ENCODE data around the gene GDI2. TPM values are rescaled to one million over a fixed set of nuclear protein-coding genes. Genes with fewer than 3 reads are reported as not detected.
"Not testable (repeated sequence)": the region's sequence is repeated elsewhere in the genome, so short reads cannot be mapped to it uniquely, and the experiment has no call there.

The GDI2 gene
- total RNA-seq, 4 donors from 2014 or later, result 219 to 281 (median 241) TPM

DNA sequence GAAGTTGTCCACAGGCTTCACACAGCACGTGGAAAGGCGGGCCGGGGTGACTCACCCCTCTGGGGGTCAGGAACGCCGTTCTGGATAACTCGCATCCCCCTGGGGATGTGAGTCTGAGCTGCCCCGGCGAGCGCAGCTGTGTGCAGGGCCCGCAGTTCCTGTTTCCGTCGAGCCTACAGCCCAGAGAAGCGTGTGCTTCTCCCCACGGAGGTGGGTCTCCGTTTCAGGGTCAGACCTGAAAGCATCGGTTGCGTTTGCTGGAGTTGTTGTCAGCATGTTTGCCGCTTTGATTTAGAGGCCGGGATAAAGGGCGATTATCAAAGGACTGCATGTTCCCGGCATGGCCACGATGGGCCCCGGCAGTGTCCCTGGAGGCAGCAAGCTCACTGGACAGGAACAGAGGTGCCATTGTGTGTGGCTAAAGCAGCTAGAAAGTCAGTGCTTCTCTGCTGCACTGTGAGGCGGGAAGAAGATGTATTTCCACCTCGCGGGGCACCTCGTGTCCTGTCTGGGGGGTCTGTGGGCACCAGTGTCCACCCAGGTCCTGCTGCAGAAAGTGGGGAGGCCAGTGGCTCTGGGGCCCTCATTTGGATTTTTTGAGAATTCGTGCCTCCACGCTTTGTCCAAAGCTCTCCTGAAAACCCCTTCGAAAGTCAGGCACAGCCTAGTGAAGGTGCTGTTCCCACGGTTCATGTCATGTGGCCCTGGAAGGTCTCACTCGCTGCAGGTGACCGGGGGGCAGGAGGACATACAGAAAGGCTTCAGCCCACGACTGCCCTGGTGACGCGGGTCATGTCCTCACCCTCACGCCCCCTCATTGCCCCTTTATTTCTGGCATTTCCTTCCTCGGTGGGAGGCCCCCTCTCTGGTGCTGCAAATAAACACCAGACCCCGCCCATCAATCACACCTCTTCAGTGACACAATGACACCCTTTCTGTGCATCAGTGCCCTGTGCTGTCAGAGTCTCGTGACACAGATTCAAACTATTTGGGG is 27.4 kb upstream of the GDI2 start:
- no peak for DNase-seq (ENCODE audit: low spot score in 2 of 2)
- intact Hi-C loops (cut with DNase I; ENCODE audit: low total_unique reads), result no loop called here
- TF ChIP-seq POLR2A (IDR thresholded peaks at IDR 0.05), result no peak
- TF ChIP-seq, protein P1, sequence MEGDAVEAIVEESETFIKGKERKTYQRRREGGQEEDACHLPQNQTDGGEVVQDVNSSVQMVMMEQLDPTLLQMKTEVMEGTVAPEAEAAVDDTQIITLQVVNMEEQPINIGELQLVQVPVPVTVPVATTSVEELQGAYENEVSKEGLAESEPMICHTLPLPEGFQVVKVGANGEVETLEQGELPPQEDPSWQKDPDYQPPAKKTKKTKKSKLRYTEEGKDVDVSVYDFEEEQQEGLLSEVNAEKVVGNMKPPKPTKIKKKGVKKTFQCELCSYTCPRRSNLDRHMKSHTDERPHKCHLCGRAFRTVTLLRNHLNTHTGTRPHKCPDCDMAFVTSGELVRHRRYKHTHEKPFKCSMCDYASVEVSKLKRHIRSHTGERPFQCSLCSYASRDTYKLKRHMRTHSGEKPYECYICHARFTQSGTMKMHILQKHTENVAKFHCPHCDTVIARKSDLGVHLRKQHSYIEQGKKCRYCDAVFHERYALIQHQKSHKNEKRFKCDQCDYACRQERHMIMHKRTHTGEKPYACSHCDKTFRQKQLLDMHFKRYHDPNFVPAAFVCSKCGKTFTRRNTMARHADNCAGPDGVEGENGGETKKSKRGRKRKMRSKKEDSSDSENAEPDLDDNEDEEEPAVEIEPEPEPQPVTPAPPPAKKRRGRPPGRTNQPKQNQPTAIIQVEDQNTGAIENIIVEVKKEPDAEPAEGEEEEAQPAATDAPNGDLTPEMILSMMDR (IDR thresholded peaks at IDR 0.05), result no peak
- WGBS, 2 donors, result 56 to 57% methylated on average over 35 to 40 of the region's 40 CpGs
- no peak overlapping the region for H3K4me3 ChIP-seq (ENCODE audit: low read depth, poor library complexity, severe bottlenecking)

DNA sequence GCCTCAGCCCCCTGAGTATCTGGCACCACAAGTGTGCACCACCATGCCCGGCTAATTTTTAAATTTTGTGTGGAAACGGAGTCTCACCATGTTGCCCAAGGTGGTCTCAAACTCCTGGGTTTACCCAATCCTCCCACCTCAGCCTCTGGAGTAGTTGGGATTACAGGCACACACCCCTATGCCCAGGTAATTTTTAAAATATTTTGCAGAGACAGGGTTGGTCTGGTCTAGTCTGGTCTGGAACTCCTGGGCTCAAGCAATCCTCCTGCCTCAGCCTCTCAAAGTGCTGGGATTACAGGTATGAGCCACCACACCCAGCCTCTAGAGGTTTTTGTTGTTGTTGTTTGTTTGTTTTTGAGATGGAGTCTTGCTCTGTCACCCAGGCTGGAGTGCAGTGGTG is 22.9 kb upstream of the GDI2 start:
- 91 to 100% methylated on average over 2 of the region's 2 CpGs for WGBS, 2 donors
- intact Hi-C loops (cut with DNase I; ENCODE audit: low total_unique reads), result not testable (repeated sequence)

DNA sequence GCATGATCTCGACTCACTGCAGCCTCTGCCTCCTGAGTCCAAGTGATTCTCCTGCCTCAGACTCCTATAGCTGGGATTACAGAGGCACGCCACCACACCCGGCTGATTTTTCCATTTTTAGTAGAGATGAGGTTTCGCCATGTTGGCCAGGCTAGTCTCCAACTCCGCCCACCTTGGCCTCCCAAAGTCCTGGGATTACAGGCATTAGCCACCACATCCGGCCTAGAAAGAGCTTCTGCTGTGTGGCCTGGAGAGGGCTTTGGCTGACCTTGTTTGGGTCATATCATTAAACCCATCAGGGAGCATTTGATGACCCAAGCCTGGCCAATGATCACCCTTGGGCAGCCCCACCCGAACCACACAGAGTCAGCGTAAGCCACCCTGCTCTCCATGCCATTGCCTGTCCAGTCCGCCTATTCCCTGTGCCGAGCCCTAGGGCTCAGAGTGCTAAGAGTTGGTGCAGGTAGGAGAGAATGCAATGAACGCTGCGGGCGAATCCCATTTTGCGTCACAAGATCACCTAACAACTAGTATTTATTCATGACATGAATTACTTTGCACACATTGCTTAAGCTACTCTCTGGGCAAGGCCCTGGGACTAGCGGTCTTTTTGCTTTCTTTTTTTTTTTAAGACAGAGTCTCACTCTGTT is 22.3 kb upstream of the GDI2 start:
- WGBS, 2 donors, result 93 to 95% methylated on average over 15 of the region's 15 CpGs
- no peak for DNase-seq (ENCODE audit: low spot score in 2 of 2)
- intact Hi-C loops (cut with DNase I; ENCODE audit: low total_unique reads), result no loop called here
- H3K4me3 ChIP-seq (ENCODE audit: low read depth, poor library complexity, severe bottlenecking), result no peak overlapping the region
- no peak for TF ChIP-seq POLR2A (IDR thresholded peaks at IDR 0.05)
- TF ChIP-seq, protein P1 (IDR thresholded peaks at IDR 0.05), result no peak

More for the DNA sequence above, 22.9 kb upstream of the GDI2 start:
- not testable (repeated sequence) for H3K4me3 ChIP-seq (ENCODE audit: low read depth, poor library complexity, severe bottlenecking); DNase-seq (ENCODE audit: low spot score in 2 of 2)

DNA sequence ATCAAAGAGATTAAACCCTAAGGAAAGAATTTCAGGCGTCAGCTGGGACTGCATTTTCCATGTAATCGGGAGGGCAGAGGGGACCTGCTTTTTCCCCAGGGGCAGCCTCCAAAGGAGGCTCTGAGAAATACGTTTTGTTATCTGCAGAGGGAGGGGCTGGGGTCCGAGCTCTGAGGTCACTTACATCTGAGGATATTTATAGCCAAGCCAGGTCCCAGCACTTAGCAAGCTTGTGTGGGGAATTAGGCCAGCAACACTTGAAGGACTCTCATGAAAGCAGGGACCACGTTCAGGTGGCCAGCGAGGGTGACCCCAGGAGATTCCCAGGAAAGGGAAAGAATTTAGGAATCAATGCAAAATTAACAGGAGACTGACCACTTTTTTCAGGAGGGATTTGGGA is 20.6 kb upstream of the GDI2 start:
- intact Hi-C loops (cut with DNase I; ENCODE audit: low total_unique reads), result no loop called here

DNA sequence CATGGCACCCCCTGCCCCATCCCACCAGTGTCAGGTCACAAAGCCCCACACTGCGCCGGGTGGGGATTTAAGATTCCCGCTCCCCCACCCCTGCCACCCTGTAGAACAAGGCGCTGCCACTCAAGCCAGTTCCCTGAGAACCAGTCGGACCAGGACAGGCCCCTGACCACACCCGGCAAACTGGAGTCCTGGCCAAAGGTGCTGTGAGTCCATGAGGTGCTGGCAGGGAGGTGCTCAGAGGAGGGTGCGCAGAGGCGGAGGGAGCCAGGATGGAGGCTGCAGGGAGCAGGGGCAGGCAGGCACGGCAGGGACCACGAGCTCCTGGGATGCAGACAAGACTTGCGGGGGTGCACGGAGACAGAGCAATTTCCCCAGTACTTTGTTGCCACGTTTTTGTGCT is 19.7 kb upstream of the GDI2 start:
- 51 to 54% methylated on average over 10 to 12 of the region's 13 CpGs for WGBS, 2 donors
- peak in 1 of 2 donors; percentile 34 for DNase-seq (ENCODE audit: low spot score in 2 of 2)
- H3K4me3 ChIP-seq (ENCODE audit: low read depth, poor library complexity, severe bottlenecking), result no peak overlapping the region
- intact Hi-C loops (cut with DNase I; ENCODE audit: low total_unique reads), result no loop called here
- TF ChIP-seq POLR2A (IDR thresholded peaks at IDR 0.05), result no peak
- TF ChIP-seq, protein P1 (IDR thresholded peaks at IDR 0.05), result no peak

More for the DNA sequence above, 20.6 kb upstream of the GDI2 start:
- H3K4me3 ChIP-seq (ENCODE audit: low read depth, poor library complexity, severe bottlenecking), result no peak overlapping the region
- no peak for DNase-seq (ENCODE audit: low spot score in 2 of 2)
- 60 to 64% methylated on average over 6 of the region's 6 CpGs for WGBS, 2 donors
- TF ChIP-seq, protein P1 (IDR thresholded peaks at IDR 0.05), result no peak
- TF ChIP-seq POLR2A (IDR thresholded peaks at IDR 0.05), result no peak

DNA sequence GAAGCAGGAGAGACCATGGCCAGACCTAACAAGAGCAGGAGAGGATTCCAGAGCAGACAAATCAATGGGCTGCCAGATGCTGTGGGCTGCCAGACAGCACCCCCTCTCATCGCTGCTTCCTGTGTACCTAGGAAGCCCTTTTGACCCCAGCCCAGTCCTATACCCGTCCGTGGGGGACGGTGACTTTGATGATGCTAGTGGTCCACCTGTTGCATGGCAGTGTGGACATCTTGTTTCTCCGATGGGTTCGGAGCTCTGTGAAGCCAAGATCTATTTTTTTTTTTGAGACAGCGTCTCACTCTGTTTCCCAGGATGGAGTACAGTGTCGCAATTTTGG is 18.2 kb upstream of the GDI2 start:
- no peak for DNase-seq (ENCODE audit: low spot score in 2 of 2)
- H3K4me3 ChIP-seq (ENCODE audit: low read depth, poor library complexity, severe bottlenecking), result no peak overlapping the region
- TF ChIP-seq, protein P1 (IDR thresholded peaks at IDR 0.05), result no peak
- no peak for TF ChIP-seq POLR2A (IDR thresholded peaks at IDR 0.05)
- WGBS, 2 donors, result 88 to 97% methylated on average over 8 of the region's 8 CpGs
- intact Hi-C loops (cut with DNase I; ENCODE audit: low total_unique reads), result no loop called here

Data from lower leg skin (tissue), 4 donors.